HG02852 (cell line): ENCODE data around the gene PIK3C2B.
"Not testable (repeated sequence)": the region's sequence is repeated elsewhere in the genome, so short reads cannot be mapped to it uniquely, and the experiment has no call there.

Experiments
- ATAC-seq: cut with Tn5 transposase; IDR thresholded peaks from one replicate; pipeline ENCODE4 v1.9.1; 2021; ENCODE audit warnings: mild to moderate bottlenecking, moderate library complexity; ENCODE audit not compliant: unreplicated experiment

PIK3C2B gene

DNA sequence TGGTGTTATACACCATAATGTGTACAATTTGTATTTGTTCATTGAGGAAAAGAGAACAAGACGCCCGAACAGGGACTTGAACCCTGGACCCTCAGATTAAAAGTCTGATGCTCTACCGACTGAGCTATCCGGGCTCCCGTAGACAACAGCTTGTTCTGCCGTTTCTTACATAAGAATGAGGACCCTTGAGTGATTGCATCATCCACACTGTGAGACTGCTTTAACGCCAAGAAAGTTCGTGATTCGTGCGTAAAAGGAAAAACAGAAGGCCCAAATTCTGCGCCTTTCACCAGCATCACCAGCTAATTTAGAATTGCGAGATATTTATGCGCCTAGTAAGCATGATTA is 12.3 kb upstream of the PIK3C2B start:
- peak; percentile 65 for ATAC-seq

DNA sequence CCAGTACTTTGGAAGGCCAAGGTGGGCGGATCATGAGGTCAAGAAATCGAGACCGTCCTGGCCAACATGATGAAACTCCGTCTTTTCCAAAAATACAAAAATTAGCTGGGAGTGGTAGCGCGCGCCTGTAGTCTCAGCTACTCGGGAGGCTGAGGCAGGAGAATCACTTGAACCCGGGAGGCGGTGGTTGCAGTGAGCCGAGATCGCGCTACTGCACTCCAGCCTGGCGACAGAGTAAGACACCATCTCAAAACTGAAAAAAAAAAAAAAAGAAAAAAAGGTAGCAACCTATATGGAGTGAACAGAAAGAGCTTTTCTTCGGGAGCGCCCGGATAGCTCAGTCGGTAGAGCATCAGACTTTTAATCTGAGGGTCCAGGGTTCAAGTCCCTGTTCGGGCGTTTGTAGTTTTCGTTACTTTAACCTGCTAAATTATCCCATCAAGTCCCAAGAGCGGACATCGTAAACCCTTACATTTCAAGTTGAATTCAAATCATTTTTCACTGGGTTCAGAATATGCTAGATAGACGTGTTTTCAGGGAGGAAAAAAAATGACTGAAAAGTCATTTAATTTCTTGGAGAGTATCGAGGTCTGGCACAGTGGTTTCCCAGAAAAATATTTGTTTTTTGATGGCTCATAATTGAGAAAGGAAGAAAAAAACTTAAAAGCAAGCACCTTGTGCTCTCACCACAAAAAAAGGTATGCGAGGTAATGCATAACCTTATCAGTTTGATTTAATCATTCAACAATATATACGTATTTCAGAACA is 11.8 kb upstream of the PIK3C2B start:
- peak; percentile 70 for ATAC-seq

DNA sequence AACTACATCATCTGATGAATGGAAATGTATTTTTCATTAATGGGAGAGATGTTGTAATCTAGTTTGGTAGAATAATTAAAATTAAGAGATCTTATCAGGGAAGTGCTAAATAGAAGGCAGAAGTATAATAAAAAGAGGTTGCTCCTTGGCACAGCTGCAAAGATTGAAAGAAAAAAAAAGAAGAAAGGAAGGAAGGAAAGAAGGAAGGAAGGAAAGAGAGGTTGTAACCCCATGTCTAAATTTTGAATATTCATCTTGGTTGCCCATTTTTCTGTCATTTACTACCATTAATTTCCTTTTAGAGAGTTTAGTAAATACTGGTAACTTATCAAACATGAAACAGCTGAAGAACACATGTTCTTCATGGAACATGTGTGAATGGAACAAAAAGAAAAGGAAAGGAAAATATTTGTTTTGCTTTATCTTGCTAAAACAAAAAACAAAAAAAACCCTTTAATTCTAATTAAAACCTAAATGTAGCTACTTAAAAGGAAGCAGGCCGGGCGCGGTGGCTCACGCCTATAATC is 11.1 kb upstream of the PIK3C2B start:
- ATAC-seq, result no peak

DNA sequence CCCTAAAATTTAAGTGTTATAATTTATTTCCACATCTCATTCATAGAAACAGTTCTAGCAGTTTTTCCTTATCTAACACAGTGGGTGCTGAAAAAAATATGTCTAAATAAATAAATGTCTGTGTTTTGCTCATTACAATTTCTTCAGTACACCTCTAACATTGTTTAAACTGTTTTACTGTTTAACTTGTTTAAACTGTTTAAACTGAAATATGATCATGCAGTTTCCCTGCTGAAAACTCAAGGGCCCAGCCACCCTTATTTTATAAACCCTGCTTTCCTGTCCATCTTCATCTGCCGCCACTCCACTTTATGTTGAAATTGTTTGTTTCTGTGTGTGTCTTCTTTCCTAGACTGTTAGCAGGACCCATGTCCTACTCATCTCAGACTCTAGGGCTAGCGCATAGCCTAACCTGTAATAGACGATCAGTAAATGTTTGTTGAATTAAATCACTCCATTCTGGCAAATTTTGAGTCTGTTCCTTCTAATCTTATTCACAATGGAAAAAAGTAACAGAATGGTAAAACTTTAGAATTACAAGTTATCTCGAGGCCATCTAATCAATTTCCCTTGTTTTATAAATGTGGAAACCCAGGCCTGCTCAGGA is 9.4 kb upstream of the PIK3C2B start:
- no peak for ATAC-seq

DNA sequence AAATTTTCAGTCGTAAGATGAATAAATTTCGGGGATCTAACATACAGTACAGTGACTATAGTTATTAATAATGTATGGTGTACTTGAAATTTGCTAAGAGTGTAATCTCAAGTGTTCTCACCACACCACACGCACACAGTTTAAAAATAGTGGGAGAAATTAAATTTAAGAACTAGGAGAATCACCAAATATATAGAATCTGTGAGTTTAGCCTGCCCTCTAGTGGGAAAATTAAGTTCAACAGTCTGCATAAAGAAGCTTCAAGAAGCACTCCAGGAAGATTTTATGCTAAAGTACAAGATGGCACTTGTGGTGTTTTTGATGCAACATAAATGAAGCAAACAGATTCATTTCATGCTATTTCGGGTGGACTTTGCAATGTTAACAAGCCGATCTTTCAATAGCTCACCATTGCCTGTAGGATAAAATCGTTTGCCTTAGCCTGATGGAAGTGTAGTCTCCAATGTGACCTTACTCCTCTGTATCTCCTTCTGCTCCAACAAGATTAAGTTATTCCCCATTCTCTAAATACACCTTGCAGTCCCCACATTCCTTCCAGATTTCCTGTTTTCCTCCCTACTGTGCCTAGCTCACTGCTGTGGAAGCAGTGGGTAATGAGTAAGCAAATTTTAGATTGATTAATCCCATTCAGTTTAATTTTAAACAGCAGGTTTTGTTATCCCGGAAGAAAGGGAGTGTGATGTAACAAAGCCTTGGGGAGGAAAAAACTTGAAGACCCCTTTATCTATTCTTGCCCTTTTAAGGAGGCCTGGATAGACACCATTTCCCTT is 8.7 kb upstream of the PIK3C2B start:
- no peak for ATAC-seq

DNA sequence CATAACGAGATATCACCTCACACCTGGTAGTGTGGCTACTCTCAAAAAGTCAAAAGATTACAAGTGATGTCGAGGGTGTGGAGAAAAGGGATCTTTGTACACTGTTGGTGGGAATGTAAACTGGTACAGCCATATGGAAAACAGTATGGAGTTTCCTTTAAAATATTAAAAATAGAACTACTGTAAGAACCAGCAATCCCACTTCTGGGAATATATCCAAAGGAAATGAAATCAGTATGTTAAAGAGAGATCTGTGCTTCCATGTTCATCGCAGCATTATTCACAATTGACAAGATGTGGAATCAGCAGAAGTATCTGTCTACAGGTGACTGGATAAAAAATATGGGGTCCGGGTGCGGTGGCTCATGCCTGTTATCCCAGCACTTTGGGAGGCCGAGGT is 7.6 kb upstream of the PIK3C2B start:
- no peak for ATAC-seq

DNA sequence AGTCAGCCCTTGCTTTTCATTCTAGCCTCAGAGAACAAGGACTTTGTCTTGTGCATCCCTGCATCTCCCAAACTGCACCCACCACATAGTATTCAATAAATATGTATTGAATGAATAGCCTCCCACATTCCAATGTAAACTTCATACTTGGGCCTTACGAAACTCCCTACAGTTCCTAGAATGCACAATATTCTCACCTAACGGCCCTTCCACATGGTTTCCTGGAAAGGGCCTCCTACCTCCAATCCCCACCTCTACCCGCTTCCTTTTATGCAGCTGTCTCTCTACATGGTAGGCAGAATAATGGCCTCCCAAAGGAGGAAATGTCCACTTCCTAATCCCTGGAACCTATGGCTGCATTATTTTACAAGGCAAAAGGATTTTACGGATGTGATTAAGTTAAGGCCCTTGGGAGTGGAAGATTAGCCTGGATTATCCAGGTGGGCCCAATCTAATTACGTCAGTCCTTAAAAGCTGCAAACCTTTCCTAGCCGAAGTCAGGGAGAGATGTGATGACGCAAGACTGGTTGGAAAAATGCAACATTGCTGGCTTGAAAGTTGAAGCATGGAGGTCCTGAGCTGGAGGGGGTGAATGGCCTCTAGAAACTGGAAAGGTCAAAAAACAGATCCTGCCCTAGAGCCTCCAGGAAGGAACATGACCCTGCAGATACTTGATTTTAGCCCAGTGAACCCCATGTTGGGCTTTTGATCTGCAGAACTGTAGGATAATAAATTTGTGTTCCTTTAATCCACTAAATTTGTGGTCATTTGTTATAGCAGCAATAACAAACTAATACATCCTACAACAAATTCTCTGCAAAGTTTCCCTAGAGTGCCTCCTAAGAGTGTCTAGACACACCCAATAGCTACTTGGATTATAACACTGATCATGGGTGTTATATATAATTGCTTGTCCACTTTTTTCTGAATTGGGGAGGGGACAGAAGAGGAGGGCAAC is 5.2 kb upstream of the PIK3C2B start:
- no peak for ATAC-seq

DNA sequence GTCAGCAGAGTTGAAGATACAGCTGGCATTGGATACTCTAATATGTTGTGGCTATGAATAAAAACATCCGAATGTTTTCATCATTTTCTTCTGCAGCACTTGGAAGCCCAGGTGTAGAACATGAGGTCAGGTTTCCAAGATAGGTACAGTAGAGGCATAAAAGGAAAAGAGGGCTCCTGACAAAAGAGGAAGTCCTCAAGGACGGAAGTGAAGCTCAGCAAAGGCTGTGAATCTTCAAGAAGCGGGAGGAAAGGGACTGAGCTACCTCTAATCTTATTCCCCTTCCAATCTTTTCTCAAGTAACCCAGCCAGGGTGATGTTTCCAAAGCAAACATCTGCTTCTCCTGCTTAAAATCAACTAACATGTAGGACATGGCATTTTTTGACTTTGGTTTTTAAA is 4.4 kb upstream of the PIK3C2B start:
- no peak for ATAC-seq

DNA sequence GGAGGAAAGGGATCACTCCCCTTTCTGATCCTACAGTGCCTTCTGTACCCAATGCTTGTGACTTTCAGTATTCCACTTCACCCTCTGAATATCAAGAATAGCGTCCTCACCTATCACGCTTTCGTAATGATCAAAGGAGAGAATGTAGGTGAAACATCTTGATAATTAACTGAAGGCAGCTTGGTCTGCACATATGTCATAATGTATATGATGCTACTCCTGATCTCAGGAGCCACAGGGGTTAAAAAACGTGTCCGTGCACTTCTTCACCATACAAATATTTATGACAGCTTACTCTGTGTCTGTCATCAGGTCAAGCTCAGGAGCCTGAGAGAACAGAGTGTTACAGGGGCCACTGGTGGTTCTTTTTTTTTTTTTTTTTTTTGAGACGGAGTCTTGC is 1.2 kb upstream of the PIK3C2B start:
- no peak for ATAC-seq

DNA sequence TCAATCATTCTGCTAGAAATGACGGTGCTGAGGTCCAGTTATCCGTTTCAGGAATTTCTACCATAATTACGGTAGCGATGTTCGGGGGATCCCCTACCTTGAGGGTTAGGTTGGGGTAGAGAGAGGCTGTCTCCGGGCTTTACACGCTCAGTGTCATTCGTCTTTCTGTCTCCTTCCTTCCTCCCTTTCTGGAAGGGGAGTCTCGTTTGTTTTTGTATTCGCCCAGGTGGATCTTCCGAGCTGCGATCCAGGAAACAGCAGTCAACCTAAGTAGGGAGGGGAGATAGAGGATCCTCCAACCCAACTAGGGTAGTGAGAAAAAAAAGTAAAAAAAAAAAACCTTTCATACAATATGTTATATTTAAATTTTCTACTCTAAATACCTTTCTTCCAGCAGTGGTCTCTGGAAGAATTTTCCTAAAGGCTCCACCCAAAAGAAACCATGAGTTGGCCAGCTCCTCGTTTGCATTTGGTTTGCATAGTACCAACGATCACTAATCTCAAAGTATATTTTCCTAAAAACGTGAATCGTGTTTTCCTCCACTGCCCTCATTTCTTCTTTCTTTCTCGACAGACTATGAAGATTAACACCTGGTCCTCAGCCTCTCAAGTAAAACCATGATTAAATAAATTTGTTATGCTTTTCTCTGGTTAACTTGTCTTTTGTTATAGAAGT is 611 bp upstream of the PIK3C2B start:
- ATAC-seq, result peak; percentile 32

DNA sequence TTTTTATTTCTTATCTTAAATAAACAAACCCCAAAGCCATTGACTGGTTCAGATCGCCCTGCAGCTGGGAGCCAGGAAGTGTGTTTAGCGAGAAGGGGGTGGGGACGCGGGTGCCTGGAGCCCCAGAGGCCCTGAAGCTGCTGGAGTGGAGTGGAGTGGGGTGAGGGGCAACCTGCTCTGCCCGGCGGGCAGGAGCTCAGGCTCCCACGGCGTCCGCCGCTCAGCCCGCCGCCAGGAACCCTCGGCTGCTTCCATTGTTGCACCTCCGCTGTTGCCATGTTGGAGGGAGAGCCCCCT is 673 bp downstream of the PIK3C2B start:
- ATAC-seq, result peak; percentile 31

DNA sequence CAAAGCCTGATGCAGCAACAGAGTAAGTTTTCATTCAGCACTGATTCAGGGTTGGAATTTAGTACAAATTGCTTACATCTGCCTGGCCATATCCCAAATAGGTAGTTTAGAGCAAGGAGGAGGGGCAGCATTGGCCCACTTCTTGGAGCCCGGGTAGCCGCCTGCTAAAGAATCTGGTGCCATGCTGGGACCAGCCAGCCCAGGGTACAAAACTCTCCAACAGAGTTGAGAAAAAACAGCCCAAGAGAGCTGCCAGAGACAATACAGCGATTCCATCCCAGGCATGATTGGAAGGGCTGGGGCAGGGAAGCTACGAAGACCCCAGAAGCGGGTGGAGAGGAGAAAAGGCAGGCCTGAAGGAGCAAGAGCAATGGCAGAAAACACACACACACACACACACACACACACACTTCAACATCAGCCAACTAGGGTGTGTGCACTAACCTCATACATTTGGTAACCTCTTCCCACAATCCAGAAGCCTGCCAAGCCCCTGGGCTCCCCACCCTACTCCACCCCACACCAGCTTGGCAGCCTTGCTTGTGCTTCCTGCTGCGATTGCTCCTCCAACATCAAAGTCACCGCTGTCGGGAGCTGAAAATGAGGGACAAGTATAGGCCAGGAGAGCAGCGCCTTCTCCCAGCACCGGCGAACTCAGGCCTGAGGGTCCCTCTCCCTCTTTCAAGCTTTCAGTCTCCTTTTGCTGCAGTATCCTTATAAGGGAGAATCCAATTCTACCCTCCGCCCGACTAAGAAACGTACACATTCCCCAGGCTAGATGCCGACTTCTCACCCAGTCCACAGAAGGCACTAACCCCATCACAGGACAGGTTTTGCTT is 1.2 kb downstream of the PIK3C2B start:
- no peak for ATAC-seq

DNA sequence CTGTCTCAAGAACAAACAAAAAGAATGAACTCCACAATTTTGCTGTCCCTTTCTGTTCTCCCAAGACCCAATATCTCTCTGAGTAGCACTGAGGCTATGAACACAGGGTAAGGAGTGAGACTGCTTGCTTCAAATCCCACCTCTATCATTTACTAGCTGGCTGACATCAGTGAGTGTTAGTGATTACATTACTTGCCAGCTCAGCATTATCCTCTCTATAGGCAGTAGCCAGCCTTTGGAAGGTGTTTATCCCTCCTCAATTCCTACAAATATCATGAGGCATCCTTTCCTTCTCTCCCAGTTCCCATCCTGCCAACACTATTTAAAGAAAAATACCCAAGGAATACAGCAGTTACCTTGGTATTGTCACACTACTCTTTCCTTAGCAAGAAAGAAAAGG is 3.0 kb downstream of the PIK3C2B start:
- ATAC-seq, result no peak

DNA sequence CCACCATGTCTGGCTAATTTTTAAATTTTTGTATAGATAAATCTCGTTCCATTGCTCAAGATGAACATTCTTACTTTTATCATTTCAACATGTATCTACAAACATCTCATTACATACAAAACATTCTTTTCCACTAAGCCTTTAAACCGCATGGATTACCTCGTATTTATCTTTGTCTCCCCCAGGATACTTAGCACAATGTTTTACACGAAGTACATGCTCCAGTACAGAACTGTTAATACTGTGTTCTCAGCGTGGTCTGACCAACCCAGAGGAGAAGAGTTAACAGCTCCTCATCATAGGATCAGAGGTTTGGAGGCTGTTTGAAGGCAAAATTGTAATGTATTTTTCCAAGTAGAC is 7.4 kb downstream of the PIK3C2B start:
- no peak for ATAC-seq

DNA sequence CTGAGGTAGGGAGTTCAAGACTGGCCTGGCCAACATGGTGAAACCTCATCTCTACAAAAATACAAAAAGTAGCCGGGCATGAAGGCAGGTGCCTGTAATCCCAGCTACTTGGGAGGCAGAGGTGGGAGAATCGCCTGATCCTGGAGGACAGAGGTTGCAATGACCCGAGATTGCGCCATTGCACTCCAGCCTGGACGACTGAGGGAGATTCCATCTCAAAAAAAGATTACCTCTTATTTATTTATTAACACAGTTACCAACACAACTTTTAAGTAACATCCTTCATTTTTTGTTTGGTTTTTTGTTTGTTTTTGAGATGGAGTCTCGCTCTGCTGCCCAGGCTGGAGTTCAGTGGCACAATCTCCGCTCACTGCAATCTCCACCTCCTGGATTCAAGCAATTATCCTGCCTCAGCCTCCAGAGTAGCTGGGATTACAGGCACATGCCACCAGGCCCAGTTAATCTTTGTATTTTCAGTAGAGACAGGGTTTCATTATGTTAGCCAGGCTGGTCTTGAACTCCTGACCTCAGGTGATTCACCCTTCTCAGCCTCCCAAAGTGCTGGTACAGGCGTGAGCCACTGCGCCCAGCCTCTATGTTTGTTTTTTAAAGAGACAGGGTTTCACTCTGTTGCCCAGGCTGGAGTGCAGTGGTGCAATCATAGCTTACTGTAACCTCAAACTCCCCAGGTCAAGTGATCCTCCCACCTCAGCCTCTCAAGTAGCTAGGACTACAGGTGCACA is 7.9 kb downstream of the PIK3C2B start:
- ATAC-seq, result not testable (repeated sequence)

DNA sequence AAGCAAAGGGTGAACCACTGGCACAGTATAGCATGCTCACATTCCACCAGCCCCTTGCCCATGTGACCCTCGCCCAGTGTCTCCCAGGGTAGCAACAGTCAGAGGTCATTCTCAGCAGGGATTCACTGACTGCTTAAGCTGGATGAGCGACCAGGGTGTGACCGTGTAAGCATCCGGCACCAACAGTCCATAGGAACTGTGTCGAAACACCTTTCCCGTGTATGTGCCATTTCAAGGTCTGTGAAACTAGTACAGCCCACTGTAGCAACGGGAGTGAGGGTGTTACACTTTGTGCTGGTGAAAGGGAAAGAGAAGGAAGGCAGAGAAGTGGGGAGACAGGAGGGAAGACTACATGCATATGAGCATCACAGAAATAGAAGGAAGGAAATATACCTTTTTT is 10.8 kb downstream of the PIK3C2B start:
- ATAC-seq, result no peak

DNA sequence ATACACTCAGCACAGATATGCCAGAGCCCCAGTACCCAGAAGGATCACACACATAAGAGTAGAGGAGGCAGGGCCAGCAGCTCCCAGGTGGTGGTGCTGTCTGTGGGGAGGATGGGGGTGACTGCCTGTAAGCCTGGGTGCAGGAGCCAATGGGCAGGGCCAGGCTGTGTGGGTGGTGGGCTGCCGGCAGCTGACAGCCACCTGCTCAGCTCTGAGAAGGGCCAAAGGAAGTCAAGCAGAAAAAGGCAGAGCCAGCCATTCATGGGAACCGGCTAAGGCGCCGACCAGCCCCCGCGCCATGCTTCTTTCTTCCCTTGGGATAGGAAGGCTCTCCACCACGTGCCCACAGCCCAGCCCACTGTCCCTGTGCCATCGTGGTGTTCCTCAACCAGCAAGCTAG is 14.1 kb downstream of the PIK3C2B start:
- ATAC-seq, result peak; percentile 51

DNA sequence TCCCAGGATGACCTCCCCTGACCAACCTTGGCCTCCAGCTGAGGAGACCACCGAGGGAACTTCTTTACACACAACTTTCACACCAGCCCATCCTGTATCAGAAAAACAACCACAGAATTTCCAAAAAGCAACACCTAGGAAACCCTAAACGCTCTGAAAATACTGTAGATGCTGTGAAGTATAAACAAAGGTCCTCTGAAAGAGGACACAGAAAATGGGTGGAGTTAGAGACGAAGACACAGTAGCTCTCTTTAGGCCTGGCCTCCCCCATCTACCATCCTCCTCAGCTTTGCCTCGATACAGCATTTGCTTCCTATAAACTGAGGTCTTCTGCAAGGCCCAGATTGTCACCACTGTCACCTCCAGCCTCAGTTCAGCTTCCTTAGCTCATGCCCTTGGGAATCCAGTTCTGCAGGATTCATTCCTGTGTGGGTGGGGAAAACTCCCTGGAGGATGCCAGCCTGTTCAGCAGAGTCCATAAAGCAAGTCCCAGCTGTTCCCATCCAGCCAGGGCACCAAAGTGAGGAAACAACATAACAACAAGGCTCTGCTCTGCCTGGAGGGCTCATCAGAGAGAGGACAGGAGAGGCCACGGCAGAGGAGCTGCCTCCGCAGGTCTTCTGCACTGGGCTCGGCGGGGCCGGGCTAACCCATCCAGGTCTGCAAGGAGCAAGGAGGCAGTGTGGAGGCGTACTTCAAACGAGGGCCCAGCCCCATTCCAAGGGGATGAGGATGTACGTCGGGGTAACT is 15.0 kb downstream of the PIK3C2B start:
- no peak for ATAC-seq
